ENCODE results near the gene CFAP57.

DNA sequence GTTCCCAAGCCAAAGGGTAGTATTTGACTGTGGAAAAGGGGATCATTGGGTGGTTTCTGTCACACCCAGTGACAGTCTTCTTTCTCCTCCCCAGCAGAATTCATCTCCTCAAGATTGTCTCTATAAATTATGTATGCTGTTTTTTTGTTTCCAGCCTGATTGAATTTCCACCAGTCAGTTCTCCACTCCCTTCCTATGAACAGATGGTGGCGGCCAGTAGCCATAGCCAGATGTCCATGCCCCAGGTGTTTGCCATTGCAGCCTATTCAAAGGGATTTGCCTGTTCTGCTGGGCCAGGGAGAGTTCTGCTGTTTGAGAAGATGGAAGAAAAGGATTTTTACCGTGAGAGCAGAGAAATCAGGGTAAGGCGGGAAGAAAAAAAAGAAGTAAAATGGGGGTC, 12.9 kb downstream of the CFAP57 start:
- TF ChIP-seq, protein P1, sequence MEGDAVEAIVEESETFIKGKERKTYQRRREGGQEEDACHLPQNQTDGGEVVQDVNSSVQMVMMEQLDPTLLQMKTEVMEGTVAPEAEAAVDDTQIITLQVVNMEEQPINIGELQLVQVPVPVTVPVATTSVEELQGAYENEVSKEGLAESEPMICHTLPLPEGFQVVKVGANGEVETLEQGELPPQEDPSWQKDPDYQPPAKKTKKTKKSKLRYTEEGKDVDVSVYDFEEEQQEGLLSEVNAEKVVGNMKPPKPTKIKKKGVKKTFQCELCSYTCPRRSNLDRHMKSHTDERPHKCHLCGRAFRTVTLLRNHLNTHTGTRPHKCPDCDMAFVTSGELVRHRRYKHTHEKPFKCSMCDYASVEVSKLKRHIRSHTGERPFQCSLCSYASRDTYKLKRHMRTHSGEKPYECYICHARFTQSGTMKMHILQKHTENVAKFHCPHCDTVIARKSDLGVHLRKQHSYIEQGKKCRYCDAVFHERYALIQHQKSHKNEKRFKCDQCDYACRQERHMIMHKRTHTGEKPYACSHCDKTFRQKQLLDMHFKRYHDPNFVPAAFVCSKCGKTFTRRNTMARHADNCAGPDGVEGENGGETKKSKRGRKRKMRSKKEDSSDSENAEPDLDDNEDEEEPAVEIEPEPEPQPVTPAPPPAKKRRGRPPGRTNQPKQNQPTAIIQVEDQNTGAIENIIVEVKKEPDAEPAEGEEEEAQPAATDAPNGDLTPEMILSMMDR (IDR thresholded peaks at IDR 0.05; ENCODE audit: insufficient read depth, low read length, poor library complexity, severe bottlenecking) = no peak
- no peak for TF ChIP-seq EZH2phosphoT487 (conservative IDR thresholded peaks at IDR 0.05; ENCODE audit: low read length)
